Astrocyte (in vitro differentiated cells and primary cell): ENCODE data around the gene SPART.

Source experiments
- EZH2 ChIP-seq: IDR thresholded peaks from 2 replicates; pipeline ENCODE4 v1.6.1; 2012; ENCODE audit warnings: mild to moderate bottlenecking, low read length, inconsistent platforms; ENCODE audit not compliant: insufficient read depth
- TF ChIP-seq, protein P1 (sequence below): IDR thresholded peaks from 2 replicates; pipeline ENCODE4 v1.5.1; 2011; ENCODE audit warnings: low read depth, mild to moderate bottlenecking, inconsistent platforms, low read length, moderate library complexity; ENCODE audit not compliant: insufficient read depth

DNA sequence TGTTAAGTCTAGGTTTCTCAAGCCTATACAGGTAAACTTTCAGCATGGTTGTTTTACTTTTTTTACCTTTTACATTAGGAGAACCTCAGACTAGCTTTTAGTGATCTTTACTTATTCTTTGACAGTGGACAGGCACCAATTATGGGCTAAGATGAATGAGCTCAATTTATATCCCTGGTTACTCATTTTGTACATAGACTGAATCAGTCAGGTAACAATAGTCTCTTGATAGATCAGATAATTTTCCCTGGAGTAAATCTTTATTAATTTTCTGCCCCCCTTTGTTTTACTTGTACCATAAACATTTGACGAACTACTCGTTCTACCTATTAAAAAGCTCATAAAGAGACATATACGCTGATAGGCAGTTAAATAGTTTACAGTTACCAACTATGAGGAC, 22.8 kb downstream of the SPART start:
- TF ChIP-seq, protein P1, sequence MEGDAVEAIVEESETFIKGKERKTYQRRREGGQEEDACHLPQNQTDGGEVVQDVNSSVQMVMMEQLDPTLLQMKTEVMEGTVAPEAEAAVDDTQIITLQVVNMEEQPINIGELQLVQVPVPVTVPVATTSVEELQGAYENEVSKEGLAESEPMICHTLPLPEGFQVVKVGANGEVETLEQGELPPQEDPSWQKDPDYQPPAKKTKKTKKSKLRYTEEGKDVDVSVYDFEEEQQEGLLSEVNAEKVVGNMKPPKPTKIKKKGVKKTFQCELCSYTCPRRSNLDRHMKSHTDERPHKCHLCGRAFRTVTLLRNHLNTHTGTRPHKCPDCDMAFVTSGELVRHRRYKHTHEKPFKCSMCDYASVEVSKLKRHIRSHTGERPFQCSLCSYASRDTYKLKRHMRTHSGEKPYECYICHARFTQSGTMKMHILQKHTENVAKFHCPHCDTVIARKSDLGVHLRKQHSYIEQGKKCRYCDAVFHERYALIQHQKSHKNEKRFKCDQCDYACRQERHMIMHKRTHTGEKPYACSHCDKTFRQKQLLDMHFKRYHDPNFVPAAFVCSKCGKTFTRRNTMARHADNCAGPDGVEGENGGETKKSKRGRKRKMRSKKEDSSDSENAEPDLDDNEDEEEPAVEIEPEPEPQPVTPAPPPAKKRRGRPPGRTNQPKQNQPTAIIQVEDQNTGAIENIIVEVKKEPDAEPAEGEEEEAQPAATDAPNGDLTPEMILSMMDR: no peak
- no peak for TF ChIP-seq EZH2
